ENCODE results near the gene CATSPER1. TPM values are rescaled to one million over a fixed set of nuclear protein-coding genes. Genes with fewer than 3 reads are reported as not detected.

CATSPER1 gene
- total RNA-seq, 3 donors from 2014 or later (not counting 1 experiment from before 2014, with no cell fraction given), result 12.2 to 16.9 (median 13.3) TPM

GRCh38 chr11:65979261-65979759, 47.0 kb downstream of the CATSPER1 start:
- H3K4me3 Mint-ChIP-seq, result no peak overlapping the region
- 89% methylated on average over 10 of the region's 10 CpGs for WGBS (ENCODE audit: insufficient coverage)
- intact Hi-C loops (cut with micrococcal nuclease), result no loop called here
- H3K27ac Mint-ChIP-seq, result no peak overlapping the region
- H3K27me3 Mint-ChIP-seq (ENCODE audit: low read depth in 2 of 2), result no peaks in the 10 kb centered on the region
- H3K4me1 Mint-ChIP-seq, result peaks cover 19 to 21% of the 10 kb centered on the region in 2 donors
- TF ChIP-seq CTCF (IDR thresholded peaks at IDR 0.05), result no peak
- ATAC-seq (no peak), DNase-seq (no peak)
- H3K27ac ChIP-seq (ENCODE audit: low read length), result no peak overlapping the region
- peaks cover 15% of the 10 kb centered on the region for H3K4me1 ChIP-seq (ENCODE audit: control insufficient read depth, insufficient read depth, low read length)
- H3K9me3 Mint-ChIP-seq, result no peaks in the 10 kb centered on the region
- no peaks in the 10 kb centered on the region for H3K27me3 ChIP-seq (ENCODE audit: control insufficient read depth, insufficient read depth, low read length)
- H3K36me3 ChIP-seq (ENCODE audit: control insufficient read depth, insufficient read depth, low read length), result peaks cover 29% of the 10 kb centered on the region
- H3K4me3 ChIP-seq (ENCODE audit: low read length), result no peak overlapping the region
- H3K36me3 Mint-ChIP-seq, result no peaks in the 10 kb centered on the region
- no peaks in the 10 kb centered on the region for H3K9me3 ChIP-seq (ENCODE audit: control insufficient read depth, insufficient read depth, low read length)

GRCh38 chr11:65978391-65979238, 47.7 kb downstream of the CATSPER1 start:
- no peak overlapping the region for H3K4me3 Mint-ChIP-seq
- no peak for TF ChIP-seq CTCF (IDR thresholded peaks at IDR 0.05)
- intact Hi-C loops (cut with micrococcal nuclease), result no loop called here
- no peak overlapping the region for H3K4me3 ChIP-seq (ENCODE audit: low read length)
- H3K36me3 Mint-ChIP-seq, result no peaks in the 10 kb centered on the region
- WGBS (ENCODE audit: insufficient coverage), result 96% methylated on average over 29 of the region's 34 CpGs
- no peak for DNase-seq
- no peak overlapping the region for H3K27ac Mint-ChIP-seq
- H3K27me3 Mint-ChIP-seq (ENCODE audit: low read depth in 2 of 2), result no peaks in the 10 kb centered on the region
- ATAC-seq, result no peak
- H3K27ac ChIP-seq (ENCODE audit: low read length), result no peak overlapping the region
- no peaks in the 10 kb centered on the region for H3K27me3 ChIP-seq (ENCODE audit: control insufficient read depth, insufficient read depth, low read length)
- H3K9me3 ChIP-seq (ENCODE audit: control insufficient read depth, insufficient read depth, low read length), result no peaks in the 10 kb centered on the region
- H3K36me3 ChIP-seq (ENCODE audit: control insufficient read depth, insufficient read depth, low read length), result peaks cover 31% of the 10 kb centered on the region
- H3K4me1 ChIP-seq (ENCODE audit: control insufficient read depth, insufficient read depth, low read length), result peaks cover 15% of the 10 kb centered on the region
- H3K9me3 Mint-ChIP-seq, result no peaks in the 10 kb centered on the region
- peaks cover 19 to 24% of the 10 kb centered on the region in 2 donors for H3K4me1 Mint-ChIP-seq

GRCh38 chr11:65977621-65978390, 48.5 kb downstream of the CATSPER1 start:
- Mint-ChIP-seq H3K4me3 (no peak overlapping the region), H3K27ac (no peak overlapping the region), H3K27me3 (ENCODE audit: low read depth in 2 of 2) (no peaks in the 10 kb centered on the region), H3K4me1 (peaks cover 19 to 26% of the 10 kb centered on the region in 2 donors), H3K9me3 (no peaks in the 10 kb centered on the region), H3K36me3 (no peaks in the 10 kb centered on the region)
- TF ChIP-seq CTCF (IDR thresholded peaks at IDR 0.05), result no peak
- ATAC-seq, result no peak
- Histone ChIP-seq H3K27ac (ENCODE audit: low read length) (no peak overlapping the region), H3K4me3 (ENCODE audit: low read length) (no peak overlapping the region), H3K27me3 (ENCODE audit: control insufficient read depth, insufficient read depth, low read length) (no peaks in the 10 kb centered on the region), H3K4me1 (ENCODE audit: control insufficient read depth, insufficient read depth, low read length) (peaks cover 15% of the 10 kb centered on the region), H3K36me3 (ENCODE audit: control insufficient read depth, insufficient read depth, low read length) (peaks cover 32% of the 10 kb centered on the region), H3K9me3 (ENCODE audit: control insufficient read depth, insufficient read depth, low read length) (no peaks in the 10 kb centered on the region)
- intact Hi-C loops (cut with micrococcal nuclease), result no loop called here
- 96% methylated on average over 28 of the region's 29 CpGs for WGBS (ENCODE audit: insufficient coverage)
- DNase-seq, result no peak

All from natural killer cell (primary cell).